Lung (tissue), 12 donors: Measurements from ENCODE around the gene MAPKAP1. TPM values are rescaled to one million over a fixed set of nuclear protein-coding genes. Genes with fewer than 3 reads are reported as not detected.

Experiments
- ATAC-seq: fragments of 200-7000 bp; cut with Tn5 transposase; one replicate; pipeline ENCODE4 v1.9.1; 2020; ENCODE audit warnings: moderate number of reproducible peaks; ENCODE audit not compliant: insufficient read depth, low FRiP score
- DNase-seq, 3 donors: peaks; one replicate each; pipeline ENCODE4 v3.0.0-alpha.2; 2013 to 2017
- H3K27ac ChIP-seq, 2 donors: one replicate each; pipeline ENCODE4 v1.5.1; 2013; ENCODE audit warnings: mild to moderate bottlenecking in 2 of 2, moderate library complexity in 2 of 2, control low read depth in 1 of 2, inconsistent platforms in 1 of 2, low read depth in 1 of 2, low read length in 1 of 2
- H3K27me3 ChIP-seq, 3 donors: one replicate each; pipeline ENCODE4 v1.5.1; 2013; ENCODE audit warnings: low read length in 2 of 3; ENCODE audit not compliant: control insufficient read depth in 3 of 3, insufficient read depth in 3 of 3
- H3K36me3 ChIP-seq, 4 donors: one replicate each; pipeline ENCODE4 v1.5.1; 2013; ENCODE audit warnings: low read length in 4 of 4, mild to moderate bottlenecking in 1 of 4, moderate library complexity in 1 of 4; ENCODE audit not compliant: control insufficient read depth in 4 of 4, insufficient read depth in 4 of 4
- H3K4me1 ChIP-seq, 5 donors: one replicate each; pipeline ENCODE4 v1.5.1; 2013; ENCODE audit warnings: low read length in 5 of 5, mild to moderate bottlenecking in 2 of 5, moderate library complexity in 1 of 5; ENCODE audit not compliant: control insufficient read depth in 5 of 5, insufficient read depth in 5 of 5
- H3K4me3 ChIP-seq: one replicate; pipeline ENCODE4 v1.5.1; 2013; ENCODE audit warnings: mild to moderate bottlenecking, control low read depth, moderate library complexity
- H3K9ac ChIP-seq, 2 donors: one replicate each; pipeline ENCODE4 v1.5.1; 2013; ENCODE audit warnings: low read length in 2 of 2, control low read depth in 1 of 2; ENCODE audit not compliant: insufficient read depth in 1 of 2
- H3K9me3 ChIP-seq, 4 donors: one replicate each; pipeline ENCODE4 v1.5.1; 2013; ENCODE audit warnings: low read length in 3 of 4, mild to moderate bottlenecking in 1 of 4, moderate library complexity in 1 of 4; ENCODE audit not compliant: control insufficient read depth in 4 of 4, insufficient read depth in 3 of 4
- CTCF ChIP-seq: IDR thresholded peaks from 2 replicates; pipeline ENCODE4 v1.5.1; 2012; ENCODE audit warnings: mild to moderate bottlenecking; ENCODE audit errors: control extremely low read depth, extremely low read depth
- WGBS, 2 donors: extraction: QIAGEN DNeasy Blood & Tissue Kit; methylation state at CpG; one replicate each; pipeline ENCODE4 v1.1.7; 2013; 5-methylcytosine and 5-hydroxymethylcytosine counted together
- polyA plus RNA-seq, 2 donors: library from polyadenylated mRNA; stranded (reverse); fragments of 200-250 nt; gene quantifications; one replicate each; pipeline ENCODE4 v1.2.1, GENCODE V29; 2013
- total RNA-seq, 2 donors: library from RNA; depleted of rRNA in 1 of 2; stranded (reverse); fragments of >200 nt in 1 of 2; gene quantifications; one replicate each; pipeline ENCODE4 v1.2.1, GENCODE V29; 2014 to 2021
- donor health status: control.
- donor health status: control.
- donor health status: Bipolar disorder and iron deficiency.
- donor health status: healthy.
- donor health status: DM: yes; HTN: yes; CAD: no.

Gene MAPKAP1
- total and polyA plus RNA-seq, 4 donors, result 53.0 to 83.3 (median 66.7) TPM

DNA sequence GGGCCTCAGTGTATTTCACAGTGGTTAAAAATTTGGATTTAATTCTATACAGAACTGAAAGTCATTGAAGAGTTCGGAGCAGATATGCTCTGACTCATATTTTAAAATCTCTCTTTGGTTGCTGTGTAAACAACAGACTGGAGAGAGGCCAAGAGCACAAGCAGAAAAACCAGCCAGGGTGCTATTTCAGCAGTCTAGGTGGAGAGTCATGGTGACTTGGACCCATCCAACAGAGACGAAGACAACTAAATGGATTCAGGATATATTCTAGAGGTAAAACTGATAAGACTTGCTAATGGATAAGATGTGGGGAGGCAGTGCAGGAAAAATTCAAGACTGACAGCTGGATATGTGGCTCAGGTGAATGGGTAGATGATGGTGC, 168.9 kb downstream of the MAPKAP1 start:
- peaks cover 3 to 19% (median 13%) of the 10 kb centered on the region in 5 donors for H3K4me1 ChIP-seq
- peak; percentile 80 for ATAC-seq
- no peak for TF ChIP-seq CTCF
- H3K9ac ChIP-seq, result peak overlapping the region in 1 of 2 donors; percentile 33
- H3K9me3 ChIP-seq, result no peaks in the 10 kb centered on the region
- peak; percentile 54 to 85 (median 66) for DNase-seq
- H3K4me3 ChIP-seq, result no peak overlapping the region
- 46 to 73% methylated on average over 2 of the region's 2 CpGs for WGBS, 2 donors
- peaks cover 0 to 4% (median 2%) of the 10 kb centered on the region in 4 donors for H3K36me3 ChIP-seq
- peak overlapping the region in 1 of 2 donors; percentile 46 for H3K27ac ChIP-seq
- no peaks in the 10 kb centered on the region for H3K27me3 ChIP-seq

DNA sequence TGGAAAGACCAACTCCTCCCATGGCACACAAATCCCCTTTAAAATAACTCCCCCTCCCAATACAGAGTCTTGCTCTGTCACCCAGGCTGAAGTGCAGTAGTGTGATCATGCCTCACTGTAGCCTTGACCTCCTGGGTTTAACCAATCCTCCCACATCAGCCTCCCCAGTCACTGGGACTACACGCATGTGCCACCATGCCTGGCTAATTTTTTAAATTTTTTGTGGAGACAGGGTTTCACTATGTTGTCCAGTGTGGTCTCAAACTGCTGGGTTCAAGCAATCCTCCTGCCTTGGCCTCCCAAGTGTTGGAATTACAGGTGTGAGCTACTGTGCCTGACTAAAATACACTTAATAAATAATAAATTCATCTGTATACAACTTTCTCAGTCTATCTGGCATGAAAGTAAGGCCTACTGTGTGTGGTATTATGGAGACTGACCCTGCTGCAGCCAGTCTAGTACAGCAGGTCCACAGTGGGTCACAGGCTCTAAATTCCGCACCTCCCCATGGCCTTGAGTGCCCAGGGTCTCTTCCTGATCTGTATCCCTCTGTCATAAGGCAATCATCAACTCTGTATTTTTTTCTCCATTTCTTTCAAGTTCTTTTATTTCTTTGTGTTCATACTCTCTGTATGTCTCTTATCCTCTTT, 169.4 kb downstream of the MAPKAP1 start:
- H3K27me3 ChIP-seq, result no peaks in the 10 kb centered on the region
- H3K27ac ChIP-seq, result peak overlapping the region in 1 of 2 donors; percentile 89
- 92 to 100% methylated on average over 2 of the region's 2 CpGs for WGBS, 2 donors
- peak overlapping the region in 1 of 2 donors; percentile 33 for H3K9ac ChIP-seq
- TF ChIP-seq CTCF, result no peak
- H3K36me3 ChIP-seq, result peaks cover 0 to 2% (median under 1%) of the 10 kb centered on the region in 4 donors
- DNase-seq (no peak), ATAC-seq (peak; percentile 53)
- no peak overlapping the region for H3K4me3 ChIP-seq
- H3K9me3 ChIP-seq, result no peaks in the 10 kb centered on the region
- H3K4me1 ChIP-seq, result peaks cover 3 to 19% (median 13%) of the 10 kb centered on the region in 5 donors

GRCh38 chr9:125536776-125537175, 170.2 kb downstream of the MAPKAP1 start:
- no peak overlapping the region for H3K27ac ChIP-seq
- H3K27me3 ChIP-seq, result no peaks in the 10 kb centered on the region
- 61% methylated on average over 1 of the region's 1 CpG for WGBS, 2 donors
- no peak overlapping the region for H3K9ac ChIP-seq
- TF ChIP-seq CTCF, result no peak
- H3K4me3 ChIP-seq, result no peak overlapping the region
- DNase-seq (no peak), ATAC-seq (no peak)
- peaks cover 3 to 19% (median 8%) of the 10 kb centered on the region in 5 donors for H3K4me1 ChIP-seq
- H3K36me3 ChIP-seq, result peaks cover 0 to 1% (median 0%) of the 10 kb centered on the region in 4 donors
- H3K9me3 ChIP-seq, result no peaks in the 10 kb centered on the region
